Upper lobe of right lung (tissue), 1 donor: ENCODE measurements around the gene CSMD2. TPM values are rescaled to one million over a fixed set of nuclear protein-coding genes. Genes with fewer than 3 reads are reported as not detected.
A peak's percentile ranks its signal among the peaks of the same experiment; 100 is the strongest.

Source experiments
- ATAC-seq: fragments of 200-7000 bp; cut with Tn5 transposase; one replicate; pipeline ENCODE4 v1.9.1; 2020; ENCODE audit warnings: mild to moderate bottlenecking, moderate library complexity
- DNase-seq: peaks from one replicate; pipeline ENCODE4 v3.0.0-alpha.2; 2020
- H3K27ac ChIP-seq: fragments of 200-600 bp; one replicate; pipeline ENCODE4 v1.8.0; 2022
- H3K27me3 ChIP-seq: fragments of 200-600 bp; one replicate; pipeline ENCODE4 v1.8.0; 2022; ENCODE audit warnings: mild to moderate bottlenecking
- H3K36me3 ChIP-seq: fragments of 200-600 bp; one replicate; pipeline ENCODE4 v1.8.0; 2022
- H3K4me1 ChIP-seq: fragments of 200-600 bp; one replicate; pipeline ENCODE4 v1.8.0; 2022
- H3K4me3 ChIP-seq: fragments of 200-600 bp; one replicate; pipeline ENCODE4 v1.8.0; 2022; ENCODE audit warnings: mild to moderate bottlenecking
- H3K9me3 ChIP-seq: fragments of 200-600 bp; one replicate; pipeline ENCODE4 v1.8.0; 2022
- CTCF ChIP-seq: fragments of 200-600 bp; IDR thresholded peaks from one replicate; pipeline ENCODE4 v1.8.0; 2022; ENCODE audit warnings: antibody characterized with exemption
- intact Hi-C: fragments of 100-400 bp; cut with DNase I; formaldehyde crosslinking; loops from one replicate; pipeline ENCODE4 v1.11.0; 2022
- total RNA-seq: library from RNA; stranded (reverse); fragmentation: NEBNext Ultra II Directional; extraction: Animal tissue kit (Norgen Biotek cat#: 25700); gene quantifications from one replicate; pipeline ENCODE4 v1.2.1, GENCODE V29; 2021
- donor health status: DM: no; HTN: yes; CAD: no; lungs with severe emphysema.

The CSMD2 gene
- total RNA-seq, 1 donor from 2014 or later, result 0.67 TPM

GRCh38 chr1:33472269-33472980 is 692.6 kb downstream of the CSMD2 start, which contains the start of gene ZSCAN20:
Gene ZSCAN20, plus strand, starts transcription at chr1:33472645. Its CDS starts 6,644 bp downstream, at chr1:33479289.
- intact Hi-C loops, result no loop called here
- H3K36me3 ChIP-seq, result no peaks in the 10 kb centered on the region
- peak within 1 kb of the TSS; percentile 67 for H3K27ac ChIP-seq
- DNase-seq (peak; percentile 99), ATAC-seq (peak; percentile 98)
- peaks cover 21% of the 10 kb centered on the region for H3K4me1 ChIP-seq
- no peaks in the 10 kb centered on the region for H3K9me3 ChIP-seq
- H3K4me3 ChIP-seq, result peak within 1 kb of the TSS; percentile 62
- TF ChIP-seq CTCF, result no peak
- no peaks in the 10 kb centered on the region for H3K27me3 ChIP-seq

GRCh38 chr1:33471416-33471815 is 693.6 kb downstream of the CSMD2 start:
- Histone ChIP-seq H3K27me3 (no peaks in the 10 kb centered on the region), H3K4me1 (peaks cover 21% of the 10 kb centered on the region), H3K9me3 (no peaks in the 10 kb centered on the region), H3K4me3 (no peak overlapping the region), H3K27ac (peak overlapping the region; percentile 39), H3K36me3 (no peaks in the 10 kb centered on the region)
- DNase-seq, result no peak
- ATAC-seq, result no peak
- no peak for TF ChIP-seq CTCF
- intact Hi-C loops, result no loop called here

- H3K27ac ChIP-seq, result no peak overlapping the region
- H3K4me1 ChIP-seq, result peaks cover 21% of the 10 kb centered on the region
- DNase-seq (peak; percentile 80), ATAC-seq (peak; percentile 70)
- intact Hi-C loops, result no loop called here
- no peaks in the 10 kb centered on the region for H3K36me3 ChIP-seq
- no peaks in the 10 kb centered on the region for H3K27me3 ChIP-seq
- TF ChIP-seq CTCF, result peak; percentile 84
- no peak overlapping the region for H3K4me3 ChIP-seq
- no peaks in the 10 kb centered on the region for H3K9me3 ChIP-seq
Measured at GRCh38 chr1:33470495-33471012, 694.5 kb downstream of the CSMD2 start.

- no peaks in the 10 kb centered on the region for H3K9me3 ChIP-seq
- H3K4me3 ChIP-seq, result no peak overlapping the region
- ATAC-seq, result no peak
- no peaks in the 10 kb centered on the region for H3K36me3 ChIP-seq
- intact Hi-C loops, result no loop called here
- TF ChIP-seq CTCF, result no peak
- no peaks in the 10 kb centered on the region for H3K27me3 ChIP-seq
- no peak overlapping the region for H3K27ac ChIP-seq
- peaks cover 21% of the 10 kb centered on the region for H3K4me1 ChIP-seq
- no peak for DNase-seq
Measured at GRCh38 chr1:33469691-33470090, 695.3 kb downstream of the CSMD2 start.

- ATAC-seq (no peak), DNase-seq (no peak)
- Histone ChIP-seq H3K4me1 (peaks cover 21% of the 10 kb centered on the region), H3K36me3 (no peaks in the 10 kb centered on the region), H3K27ac (no peak overlapping the region), H3K4me3 (no peak overlapping the region), H3K27me3 (no peaks in the 10 kb centered on the region), H3K9me3 (no peaks in the 10 kb centered on the region)
- no peak for TF ChIP-seq CTCF
- intact Hi-C loops, result no loop called here
Measured at GRCh38 chr1:33468967-33469366, 696.1 kb downstream of the CSMD2 start.
